Cardiac fibroblast (primary cell): Measurements from ENCODE around the gene GMEB2.

Experiments
- DNase-seq, 2 donors: peaks; one replicate each; pipeline versions ENCODE4 v3.0.0 to v3.0.0-alpha.2; 2010; ENCODE audit warnings: low read depth in 2 of 2
- H3K4me3 ChIP-seq, 2 donors: replicated peaks in 1 of 2; 1 replicate in 1 of 2; 2 replicates in 1 of 2; pipeline ENCODE4 v1.5.1; 2011; ENCODE audit warnings: low read depth in 2 of 2, low read length in 2 of 2, mild to moderate bottlenecking in 2 of 2, moderate library complexity in 1 of 2
- CTCF ChIP-seq: IDR thresholded peaks from one replicate; pipeline ENCODE4 v1.5.1; 2011; ENCODE audit warnings: low read depth, mild to moderate bottlenecking, low read length, inconsistent platforms

Gene GMEB2

GRCh38 chr20:63591147-63591533 is 35.8 kb downstream of the GMEB2 start:
- H3K4me3 ChIP-seq = no peak overlapping the region
- no peak for DNase-seq
- no peak for TF ChIP-seq CTCF

GRCh38 chr20:63590218-63591146 is 36.4 kb downstream of the GMEB2 start:
- no peak overlapping the region for H3K4me3 ChIP-seq
- no peak for DNase-seq
- no peak for TF ChIP-seq CTCF

GRCh38 chr20:63589261-63590217 is 37.4 kb downstream of the GMEB2 start:
- TF ChIP-seq CTCF = no peak
- H3K4me3 ChIP-seq = no peak overlapping the region
- DNase-seq = no peak

- TF ChIP-seq CTCF = no peak
- DNase-seq = no peak
- no peak overlapping the region for H3K4me3 ChIP-seq
These were observed 38.3 kb downstream of the GMEB2 start for GRCh38 chr20:63588641-63589041.

GRCh38 chr20:63587776-63588591 is 38.9 kb downstream of the GMEB2 start:
- no peak for DNase-seq
- H3K4me3 ChIP-seq = no peak overlapping the region
- TF ChIP-seq CTCF = no peak

GRCh38 chr20:63587256-63587655 is 39.6 kb downstream of the GMEB2 start:
- H3K4me3 ChIP-seq = no peak overlapping the region
- TF ChIP-seq CTCF = no peak
- no peak for DNase-seq
